Measurements from ENCODE around the gene TMEM243.

- TF ChIP-seq CTCF (IDR thresholded peaks at IDR 0.05; ENCODE audit: low read depth, low read length), result no peak
- no peak for TF ChIP-seq MAX (IDR thresholded peaks at IDR 0.05; ENCODE audit: low read depth, low read length)
- no peak for TF ChIP-seq POLR2A (IDR thresholded peaks at IDR 0.05; ENCODE audit: extremely low read depth, insufficient read length)
- TF ChIP-seq MYC (IDR thresholded peaks at IDR 0.05; ENCODE audit: low read depth, low read length), result no peak
Observed at GRCh38 chr7:87151002-87151728, 68.4 kb downstream of the TMEM243 start.
